ENCODE data around the gene TMEM156.
"Not testable (repeated sequence)": the region's sequence is repeated elsewhere in the genome, so short reads cannot be mapped to it uniquely, and the experiment has no call there.

TMEM156 gene

DNA sequence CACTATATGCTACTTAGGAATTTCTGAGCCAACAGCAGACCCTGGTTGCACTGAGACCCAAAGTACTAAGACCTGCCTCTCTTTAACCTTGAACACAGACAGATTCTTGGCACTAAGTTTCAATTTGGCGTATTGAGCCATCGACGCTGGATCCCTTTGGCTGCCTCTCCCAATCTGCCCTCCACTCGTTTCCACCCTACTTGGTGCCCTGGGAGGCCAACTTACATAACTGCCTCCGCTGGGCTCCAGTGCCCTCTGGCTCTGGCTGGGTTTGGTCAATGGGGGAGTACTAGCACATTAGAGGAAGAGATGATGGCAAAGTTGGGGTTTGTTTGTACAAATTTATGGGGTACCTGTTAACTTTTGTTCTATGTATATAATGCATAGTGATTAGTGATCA, 63.5 kb downstream of the TMEM156 start:
- in situ Hi-C loops (cut with MboI; ENCODE audit: low pct_unique_long_range_greater_than_20kb, low sequenced_read_pairs), result no loop called here
- no peak for DNase-seq

DNA sequence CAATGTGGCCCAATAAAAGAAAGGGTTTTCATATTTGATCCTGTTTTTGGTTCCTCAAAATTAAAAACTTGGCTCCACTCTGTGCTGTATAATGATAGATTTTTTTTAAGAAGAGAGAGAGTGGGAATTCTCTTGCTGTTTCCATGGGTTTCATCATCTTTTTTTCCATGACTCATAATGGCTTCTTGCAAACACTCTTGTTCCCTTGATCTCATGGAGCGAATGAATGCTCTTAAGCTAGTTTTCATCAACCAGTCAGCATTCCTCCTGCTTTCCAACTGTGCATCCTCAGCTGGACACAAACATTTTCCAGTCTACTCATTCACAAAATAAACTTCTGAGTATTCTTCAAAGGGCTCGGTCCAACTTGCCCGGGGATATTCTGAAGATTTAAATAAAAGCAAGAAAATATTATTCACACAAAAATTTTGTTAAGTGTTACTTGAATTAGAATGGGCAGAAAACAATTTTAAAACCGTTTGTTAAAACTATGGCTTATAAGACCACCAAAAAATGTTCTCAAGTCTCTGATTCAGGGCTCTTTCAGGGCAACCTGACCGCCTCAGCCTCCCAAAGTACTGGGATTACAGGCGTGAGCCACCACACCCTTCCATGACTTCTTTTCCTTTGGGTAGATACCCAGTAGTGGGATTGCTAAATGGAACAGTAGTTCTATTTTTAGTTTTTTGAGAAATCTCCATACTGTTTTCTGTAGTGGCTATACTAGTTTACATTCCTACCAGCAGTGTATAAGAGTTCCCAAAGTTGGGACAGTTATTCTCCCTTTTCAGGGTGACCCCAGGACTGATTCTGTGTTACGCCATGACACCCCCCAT, 64.7 kb downstream of the TMEM156 start:
- no peak for DNase-seq
- in situ Hi-C loops (cut with MboI; ENCODE audit: low pct_unique_long_range_greater_than_20kb, low sequenced_read_pairs), result no loop called here

DNA sequence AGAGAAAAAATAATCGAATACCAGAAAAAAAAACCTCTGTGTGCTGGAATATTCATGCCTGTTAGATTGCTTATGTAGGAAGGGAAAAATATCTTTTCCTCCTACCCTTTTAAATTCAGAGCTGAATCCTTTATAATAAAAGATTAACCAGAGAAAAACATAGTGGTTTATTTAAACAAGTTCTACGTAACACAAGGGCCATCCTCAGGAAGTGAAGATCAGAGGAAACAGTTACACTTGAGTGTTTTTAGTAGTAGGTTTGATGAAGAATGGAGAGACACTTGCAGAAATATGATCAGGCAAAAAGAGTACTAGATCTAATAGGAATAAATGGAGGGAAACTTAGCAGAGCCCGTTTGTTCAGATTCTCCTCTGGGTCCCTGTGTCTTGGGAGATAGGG, 66.3 kb downstream of the TMEM156 start:
- in situ Hi-C loops (cut with MboI; ENCODE audit: low pct_unique_long_range_greater_than_20kb, low sequenced_read_pairs), result no loop called here
- no peak for DNase-seq

DNA sequence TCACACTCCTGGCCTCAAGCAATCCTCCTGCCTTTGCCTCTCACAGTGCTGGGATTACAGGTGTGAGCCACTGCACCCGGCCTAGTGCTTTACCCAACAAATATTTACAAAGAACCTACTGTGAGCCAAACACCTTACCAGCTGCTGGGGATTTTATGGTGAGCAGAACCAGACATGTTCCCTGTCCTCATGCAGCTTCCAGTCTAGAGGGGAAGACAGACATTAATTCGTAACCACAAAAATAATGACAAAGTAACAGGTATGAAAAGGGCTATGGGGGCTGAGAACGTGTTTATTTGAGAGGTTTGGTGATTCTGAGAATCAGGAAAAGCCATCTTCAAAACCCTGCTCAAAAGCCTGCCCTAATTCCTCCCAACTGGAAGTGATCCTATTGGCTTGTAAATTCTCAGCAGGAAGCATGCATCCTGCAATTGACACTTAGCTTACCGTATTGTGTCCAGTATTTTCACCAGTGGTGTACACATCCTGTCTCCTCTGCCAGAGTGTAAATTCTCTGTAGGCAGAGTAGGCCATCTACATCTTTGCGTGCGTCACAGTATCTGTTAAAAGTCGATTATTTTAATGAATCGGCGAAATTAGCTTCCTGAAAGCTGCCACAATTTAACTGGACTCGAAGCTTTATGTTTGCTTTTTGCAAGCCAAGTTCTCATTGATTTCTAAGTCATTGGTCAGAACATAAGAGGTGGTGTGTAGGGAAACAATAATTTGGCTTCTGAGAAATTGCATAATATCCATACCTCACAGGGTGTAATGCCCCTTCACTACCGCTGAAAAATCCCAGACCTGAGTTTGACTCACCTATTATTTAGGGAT, 67.0 kb downstream of the TMEM156 start:
- DNase-seq, result no peak
- in situ Hi-C loops (cut with MboI; ENCODE audit: low pct_unique_long_range_greater_than_20kb, low sequenced_read_pairs), result no loop called here

DNA sequence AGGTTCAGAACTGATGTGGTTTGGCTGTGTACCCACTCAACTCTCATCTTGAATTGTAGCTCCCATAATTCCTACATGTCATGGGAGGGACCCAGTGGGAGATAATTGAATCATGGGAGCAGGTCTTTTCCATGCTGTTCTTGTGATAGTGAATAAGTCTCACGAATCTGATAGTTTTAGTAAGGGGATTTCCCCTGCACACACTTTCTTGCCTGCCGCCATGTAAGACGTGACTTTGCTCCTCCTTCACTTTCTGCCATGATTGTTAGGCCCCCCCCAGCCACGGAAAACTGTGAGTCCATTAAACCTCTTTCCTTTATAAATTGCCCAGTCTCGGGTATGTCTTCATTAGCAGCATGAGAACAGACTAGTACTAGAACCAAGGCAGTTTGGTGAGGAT, 73.0 kb downstream of the TMEM156 start:
- in situ Hi-C loops (cut with MboI; ENCODE audit: low pct_unique_long_range_greater_than_20kb, low sequenced_read_pairs); DNase-seq: not testable (repeated sequence)

DNA sequence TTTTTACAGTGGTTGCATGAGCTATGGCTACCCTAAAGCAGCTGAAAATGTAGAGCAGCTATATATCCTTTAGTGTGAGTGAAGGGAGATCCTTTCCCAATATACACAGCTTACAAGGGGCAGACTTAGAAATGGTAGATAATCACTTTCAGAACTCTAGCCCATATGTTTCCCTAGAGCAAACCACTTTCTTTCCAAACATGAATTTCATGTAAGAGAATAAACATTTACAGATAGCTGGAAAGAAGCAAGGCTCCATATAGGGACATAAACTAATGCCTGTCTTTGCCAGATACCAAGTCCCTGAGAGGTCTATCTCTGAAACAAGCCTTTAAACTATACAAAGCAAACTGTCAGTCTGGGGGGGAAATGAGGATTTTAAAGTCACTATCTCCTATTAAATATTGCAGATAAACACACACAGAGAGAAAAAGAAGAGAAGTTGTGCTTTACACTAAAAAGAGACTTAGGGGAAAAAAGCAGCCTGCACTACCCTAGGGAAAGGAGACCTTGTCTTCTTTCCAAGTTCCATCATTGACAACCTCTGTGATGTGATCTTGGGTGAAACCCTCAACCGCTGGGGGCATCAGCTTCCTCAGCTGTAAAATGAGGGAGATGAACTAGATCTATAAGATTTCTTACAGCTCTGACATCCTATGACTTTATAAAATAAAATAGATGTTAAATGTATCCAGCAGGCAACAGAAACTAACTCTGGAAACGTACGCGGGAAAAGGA, 73.6 kb downstream of the TMEM156 start:
- no peak for DNase-seq
- in situ Hi-C loops (cut with MboI; ENCODE audit: low pct_unique_long_range_greater_than_20kb, low sequenced_read_pairs), result no loop called here

DNA sequence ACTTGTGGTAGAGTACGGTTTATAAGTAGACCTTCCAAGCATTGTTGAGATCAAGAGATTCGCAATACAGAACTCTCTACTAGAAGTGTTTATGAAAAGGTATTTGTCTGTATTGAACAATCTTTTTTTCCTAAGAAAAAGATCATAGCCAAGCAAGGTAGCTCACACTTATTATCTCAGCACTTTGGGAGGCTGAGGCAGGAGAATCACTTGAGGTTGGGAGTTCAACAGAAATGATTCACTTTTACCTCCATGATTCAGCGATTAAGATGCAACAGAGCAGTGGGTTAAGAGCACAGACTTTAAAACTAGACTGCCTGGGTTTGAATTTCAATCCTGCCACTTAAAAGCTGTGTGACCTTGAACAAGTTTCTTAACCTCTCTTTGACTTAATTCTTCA, 74.3 kb downstream of the TMEM156 start:
- in situ Hi-C loops (cut with MboI; ENCODE audit: low pct_unique_long_range_greater_than_20kb, low sequenced_read_pairs), result no loop called here
- DNase-seq, result no peak

DNA sequence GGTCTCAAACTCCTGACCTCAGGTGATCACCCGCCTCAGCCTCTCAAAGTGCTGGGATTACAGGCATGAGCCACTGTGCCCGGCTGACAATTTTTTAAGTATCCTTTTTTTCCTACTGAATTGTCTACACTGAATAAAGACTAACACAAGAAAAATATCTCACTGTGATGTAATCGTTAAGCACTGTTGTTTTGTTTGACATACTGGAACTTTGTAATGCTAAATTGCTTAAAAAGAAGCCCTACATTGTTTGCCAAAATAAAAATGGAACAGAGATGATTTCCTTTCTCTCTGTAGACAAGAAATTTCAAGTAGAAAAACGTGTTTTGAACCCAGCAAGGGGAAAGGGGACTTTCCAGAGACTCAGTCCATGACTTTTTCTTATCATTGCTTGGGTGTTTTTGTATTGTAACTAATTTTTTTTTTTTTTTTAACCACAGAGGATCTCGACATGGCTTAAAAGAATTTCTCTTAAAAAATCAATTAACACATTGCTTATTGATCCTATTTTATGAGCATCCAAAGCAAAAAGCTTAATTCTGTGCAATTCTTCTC, 74.9 kb downstream of the TMEM156 start:
- DNase-seq, result no peak
- in situ Hi-C loops (cut with MboI; ENCODE audit: low pct_unique_long_range_greater_than_20kb, low sequenced_read_pairs), result no loop called here

DNA sequence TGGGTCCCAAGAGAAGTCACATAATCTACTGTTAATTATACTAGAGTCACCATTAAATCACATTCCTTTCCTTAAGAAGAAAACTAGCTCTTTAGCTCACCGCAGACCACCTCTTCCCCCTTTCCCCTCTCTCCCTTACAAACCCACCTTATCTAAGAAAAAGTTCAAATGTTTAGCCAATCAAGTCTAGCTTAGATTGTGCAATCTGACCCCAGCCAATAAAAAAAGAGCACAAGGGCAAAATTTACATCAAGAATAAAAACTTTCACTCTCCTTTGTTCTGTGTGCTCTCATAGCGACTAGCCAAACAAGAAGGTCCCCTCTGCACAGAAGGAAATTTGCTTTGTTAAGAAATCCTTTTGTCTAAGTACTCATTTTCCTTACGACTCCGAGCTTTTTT, 76.3 kb downstream of the TMEM156 start:
- in situ Hi-C loops (cut with MboI; ENCODE audit: low pct_unique_long_range_greater_than_20kb, low sequenced_read_pairs), result no loop called here
- no peak for DNase-seq

DNA sequence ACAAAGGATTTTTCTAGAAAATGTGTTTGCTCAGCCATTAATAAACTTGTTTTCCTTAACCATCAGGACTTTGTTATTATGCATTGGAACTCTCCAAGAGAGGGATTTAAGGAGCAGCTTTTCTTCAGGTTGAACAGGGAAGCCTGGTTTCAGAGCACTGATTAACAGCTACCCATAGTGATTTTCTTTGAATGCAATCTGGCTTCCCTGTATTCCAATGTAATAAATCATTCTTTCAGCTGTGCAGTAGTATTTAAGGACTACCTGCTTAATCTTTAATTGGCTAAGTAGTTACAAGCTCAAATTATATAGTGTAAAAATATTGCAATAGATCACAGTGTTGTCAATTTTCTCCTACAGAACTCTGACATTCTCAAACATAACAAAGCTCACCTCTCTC, 77.5 kb downstream of the TMEM156 start:
- in situ Hi-C loops (cut with MboI; ENCODE audit: low pct_unique_long_range_greater_than_20kb, low sequenced_read_pairs), result no loop called here
- no peak for DNase-seq

DNA sequence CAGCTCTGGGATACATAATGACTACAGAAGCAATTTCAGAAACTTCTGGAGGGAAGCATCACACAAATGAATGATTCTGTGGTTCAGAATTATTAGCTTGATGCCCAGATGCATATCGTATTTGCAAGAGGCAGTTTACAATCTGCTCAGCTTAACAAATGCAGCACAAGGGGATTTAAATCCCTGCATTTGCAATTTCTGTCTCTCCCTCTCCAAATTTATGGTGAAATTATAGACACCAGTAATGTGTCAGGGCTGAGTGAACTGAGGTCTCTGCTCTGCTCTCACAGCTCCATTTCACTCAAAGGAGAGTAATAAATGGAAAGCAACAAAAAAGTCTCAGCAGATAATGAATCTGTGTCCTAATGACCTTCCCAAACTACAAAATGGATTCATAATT, 80.2 kb downstream of the TMEM156 start:
- DNase-seq, result no peak
- in situ Hi-C loops (cut with MboI; ENCODE audit: low pct_unique_long_range_greater_than_20kb, low sequenced_read_pairs), result no loop called here

DNA sequence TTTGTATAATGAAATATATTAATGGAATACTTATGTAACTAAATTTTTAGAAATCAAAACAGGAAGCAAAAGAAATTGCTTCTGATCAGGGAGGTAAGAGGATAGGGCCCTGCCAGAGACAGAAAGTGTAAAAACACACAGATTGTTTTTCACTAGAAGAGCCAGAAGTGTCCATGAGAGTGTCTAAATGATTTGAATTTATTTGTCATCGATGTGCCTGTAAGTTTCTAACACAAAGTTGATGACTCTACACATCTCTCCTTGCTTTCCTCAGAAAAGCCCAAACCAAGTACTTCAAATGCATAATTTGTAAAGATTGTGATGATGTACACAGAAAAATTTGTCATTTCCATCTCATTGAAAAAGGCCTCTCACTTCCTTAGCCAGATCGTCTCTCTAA, 80.6 kb downstream of the TMEM156 start:
- DNase-seq, result no peak
- in situ Hi-C loops (cut with MboI; ENCODE audit: low pct_unique_long_range_greater_than_20kb, low sequenced_read_pairs), result no loop called here

DNA sequence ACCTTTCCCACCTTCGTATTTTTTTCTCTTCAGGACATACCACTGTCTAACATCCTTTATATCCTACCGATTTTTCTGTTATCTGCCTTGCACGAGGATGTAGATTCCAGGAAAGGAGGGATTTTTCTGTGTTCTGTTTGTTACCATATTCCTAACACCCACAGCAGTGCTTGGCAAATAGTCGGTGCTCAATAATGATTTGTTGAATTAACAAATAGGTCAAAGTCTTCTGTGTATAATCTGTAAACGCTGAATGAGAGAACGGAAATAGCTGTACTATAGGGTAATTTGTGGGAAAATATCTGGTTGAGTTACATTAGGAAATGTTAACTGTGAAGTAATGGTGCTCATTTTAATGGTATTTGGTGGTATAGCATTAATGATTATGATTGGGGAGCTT, 81.5 kb downstream of the TMEM156 start:
- no peak for DNase-seq
- in situ Hi-C loops (cut with MboI; ENCODE audit: low pct_unique_long_range_greater_than_20kb, low sequenced_read_pairs), result no loop called here

DNA sequence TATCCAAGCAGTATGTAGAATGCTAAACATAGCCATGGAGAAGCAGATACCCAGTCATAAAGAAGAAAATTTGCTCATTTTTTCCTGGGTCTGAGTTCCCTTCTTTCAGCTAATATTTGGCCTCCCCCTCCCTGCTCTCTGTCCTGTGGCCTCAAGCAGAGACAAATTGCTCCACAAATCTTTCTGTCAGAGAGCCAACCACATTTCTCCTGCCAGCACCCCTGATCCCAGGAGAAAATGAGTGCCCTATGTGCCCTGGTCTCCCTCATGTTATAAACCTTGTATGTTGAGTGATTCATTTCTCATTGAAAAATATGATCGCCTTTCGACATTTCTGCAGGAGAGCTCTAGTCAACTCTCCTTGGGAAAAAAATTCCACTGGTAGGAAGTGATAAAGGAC, 82.0 kb downstream of the TMEM156 start:
- no peak for DNase-seq
- in situ Hi-C loops (cut with MboI; ENCODE audit: low pct_unique_long_range_greater_than_20kb, low sequenced_read_pairs), result no loop called here

DNA sequence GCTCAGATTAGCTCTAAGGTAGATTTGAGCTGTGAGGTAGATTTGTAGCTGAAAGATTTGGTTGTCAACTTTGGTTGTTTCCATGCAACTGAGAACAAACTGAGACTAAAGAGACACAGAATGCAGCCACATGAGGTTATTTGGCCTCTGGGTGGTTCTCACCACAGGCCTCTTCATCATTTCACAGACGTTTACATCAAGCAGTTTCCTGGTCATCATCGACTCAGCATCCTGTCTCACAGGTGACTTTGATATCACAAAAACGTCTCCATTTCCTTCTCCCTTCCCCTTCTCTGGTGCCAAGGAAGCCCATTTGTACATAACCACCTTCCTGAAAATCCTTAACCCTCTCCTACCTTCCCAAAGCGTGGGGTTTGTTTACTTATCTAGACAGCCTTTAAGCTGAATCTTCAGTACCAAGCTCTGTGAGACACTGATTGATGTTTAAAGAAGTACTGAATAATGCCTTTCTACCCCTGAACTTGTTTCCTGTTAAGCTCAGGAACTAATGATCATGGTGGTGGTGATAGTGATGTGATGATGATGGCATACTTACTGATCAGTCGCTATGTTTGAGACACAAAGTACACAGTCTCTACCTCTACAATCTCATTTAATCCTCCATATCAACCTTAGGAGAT, 82.7 kb downstream of the TMEM156 start:
- no peak for DNase-seq
- in situ Hi-C loops (cut with MboI; ENCODE audit: low pct_unique_long_range_greater_than_20kb, low sequenced_read_pairs), result no loop called here

DNA sequence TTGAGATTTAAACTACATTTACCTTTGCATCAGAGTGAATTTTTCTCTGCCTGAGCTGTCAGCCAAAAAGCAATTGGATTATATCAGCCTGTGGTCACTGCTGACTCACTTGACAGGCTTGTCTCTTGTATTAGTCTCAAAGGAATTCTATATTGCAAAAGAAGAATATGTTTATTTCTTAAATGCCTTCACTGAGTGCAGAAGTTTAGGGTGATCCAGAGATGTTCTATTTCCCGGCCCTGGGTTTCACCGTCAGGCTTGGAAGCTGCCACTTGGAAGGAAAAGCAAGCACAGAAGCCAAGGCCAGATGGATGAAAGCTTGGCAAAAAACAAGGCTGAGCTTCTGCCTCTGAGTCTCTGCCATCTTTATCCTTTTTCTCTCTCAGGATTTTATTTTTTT, 83.7 kb downstream of the TMEM156 start:
- in situ Hi-C loops (cut with MboI; ENCODE audit: low pct_unique_long_range_greater_than_20kb, low sequenced_read_pairs), result no loop called here
- DNase-seq, result no peak

DNA sequence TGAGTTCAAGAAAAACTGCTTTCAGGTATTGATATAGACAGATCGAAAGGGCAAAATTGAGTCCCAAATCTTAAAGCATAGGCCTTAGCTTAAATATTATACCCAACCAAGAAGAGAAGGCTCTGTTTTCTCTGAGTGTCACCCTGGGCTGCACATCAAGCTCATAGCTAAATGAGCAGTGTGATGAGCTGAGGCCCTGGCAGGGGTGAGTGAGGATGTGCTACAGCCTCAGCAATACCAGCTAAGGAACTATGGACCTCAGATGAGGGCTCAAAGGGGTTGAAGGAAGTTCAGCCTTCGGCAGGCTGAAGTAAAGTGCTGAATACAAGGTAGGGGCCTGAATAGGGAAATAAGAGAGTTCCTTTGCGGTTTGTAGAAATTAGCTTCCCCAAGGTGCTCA, 85.3 kb downstream of the TMEM156 start:
- in situ Hi-C loops (cut with MboI; ENCODE audit: low pct_unique_long_range_greater_than_20kb, low sequenced_read_pairs), result no loop called here
- no peak for DNase-seq

DNA sequence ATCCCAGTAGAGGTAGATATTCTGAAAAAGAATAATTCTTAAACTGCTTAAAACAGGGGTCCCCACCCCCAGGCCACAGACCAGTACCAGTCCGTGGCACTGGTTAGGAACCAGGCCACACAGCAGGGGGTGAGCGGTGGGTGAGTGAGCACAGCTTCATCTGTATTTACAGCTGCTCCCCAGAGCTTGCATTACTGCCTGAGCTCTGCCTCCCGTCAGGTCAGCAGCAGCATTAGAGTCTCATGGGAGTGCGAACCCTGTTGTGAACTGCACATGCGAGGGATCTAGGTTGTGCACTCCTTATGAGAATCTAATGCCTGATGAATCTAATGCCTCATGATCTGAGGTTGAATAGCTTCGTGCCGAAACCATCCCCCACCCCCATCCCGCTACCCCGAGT, 87.8 kb downstream of the TMEM156 start:
- in situ Hi-C loops (cut with MboI; ENCODE audit: low pct_unique_long_range_greater_than_20kb, low sequenced_read_pairs), result no loop called here
- no peak for DNase-seq

DNA sequence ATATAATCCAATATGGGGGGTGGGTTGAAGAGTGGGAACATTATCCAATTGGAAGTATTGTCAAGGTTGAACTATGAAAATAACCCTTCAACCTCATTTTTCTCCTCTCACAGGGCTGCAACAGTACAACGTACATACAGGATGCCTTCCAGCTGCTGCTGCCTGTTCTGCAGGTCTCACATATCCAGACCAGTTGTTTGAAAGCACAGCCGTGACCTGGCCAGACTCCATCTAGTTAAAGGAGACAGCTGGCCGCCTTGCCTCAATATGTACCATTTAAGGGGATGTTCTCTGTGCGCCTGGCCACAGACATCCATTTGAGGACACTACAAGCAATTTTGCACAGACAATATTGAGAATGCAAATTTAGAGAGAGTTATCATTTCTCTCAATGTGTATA, 88.9 kb downstream of the TMEM156 start:
- no peak for DNase-seq
- in situ Hi-C loops (cut with MboI; ENCODE audit: low pct_unique_long_range_greater_than_20kb, low sequenced_read_pairs), result no loop called here
